M059J (cell line): ENCODE data around the gene PKN1. TPM values are rescaled to one million over a fixed set of nuclear protein-coding genes. Genes with fewer than 3 reads are reported as not detected.
A peak's percentile ranks its signal among the peaks of the same experiment; 100 is the strongest.
"Not testable (repeated sequence)": the region's sequence is repeated elsewhere in the genome, so short reads cannot be mapped to it uniquely, and the experiment has no call there.

Experiments
- DNase-seq: peaks from one replicate; pipeline ENCODE4 v3.0.0-alpha.2; 2012; ENCODE audit warnings: low read depth
- total RNA-seq: library from RNA; depleted of rRNA; stranded (reverse); fragments of >200 nt; shearing (Covaris generic); gene quantifications from 2 replicates; pipeline ENCODE4 v1.2.3, GENCODE V29; 2014

PKN1 gene
- total RNA-seq, 1 experiment from 2014 or later = 51.6 TPM

DNA sequence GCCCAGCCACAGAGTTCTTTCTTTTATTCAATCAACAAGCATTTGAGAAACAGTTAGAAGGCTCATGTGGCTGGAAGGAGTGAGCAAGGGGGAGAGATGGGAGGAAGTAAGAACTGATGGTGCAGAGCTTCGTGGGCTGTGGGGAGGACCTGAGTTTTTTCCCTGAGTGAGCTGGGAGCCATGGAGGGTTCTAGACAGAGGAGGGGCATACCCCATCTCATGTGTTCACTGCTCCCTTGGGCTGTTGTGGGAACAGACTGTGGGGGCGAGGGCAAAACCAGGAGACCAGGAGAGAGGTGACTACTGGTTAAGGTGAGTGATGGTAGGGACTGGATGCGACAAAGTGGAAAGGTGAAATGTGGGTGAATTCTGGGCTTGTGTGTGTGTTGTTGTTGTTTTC is 2.4 kb upstream of the PKN1 start:
- DNase-seq = no peak

DNA sequence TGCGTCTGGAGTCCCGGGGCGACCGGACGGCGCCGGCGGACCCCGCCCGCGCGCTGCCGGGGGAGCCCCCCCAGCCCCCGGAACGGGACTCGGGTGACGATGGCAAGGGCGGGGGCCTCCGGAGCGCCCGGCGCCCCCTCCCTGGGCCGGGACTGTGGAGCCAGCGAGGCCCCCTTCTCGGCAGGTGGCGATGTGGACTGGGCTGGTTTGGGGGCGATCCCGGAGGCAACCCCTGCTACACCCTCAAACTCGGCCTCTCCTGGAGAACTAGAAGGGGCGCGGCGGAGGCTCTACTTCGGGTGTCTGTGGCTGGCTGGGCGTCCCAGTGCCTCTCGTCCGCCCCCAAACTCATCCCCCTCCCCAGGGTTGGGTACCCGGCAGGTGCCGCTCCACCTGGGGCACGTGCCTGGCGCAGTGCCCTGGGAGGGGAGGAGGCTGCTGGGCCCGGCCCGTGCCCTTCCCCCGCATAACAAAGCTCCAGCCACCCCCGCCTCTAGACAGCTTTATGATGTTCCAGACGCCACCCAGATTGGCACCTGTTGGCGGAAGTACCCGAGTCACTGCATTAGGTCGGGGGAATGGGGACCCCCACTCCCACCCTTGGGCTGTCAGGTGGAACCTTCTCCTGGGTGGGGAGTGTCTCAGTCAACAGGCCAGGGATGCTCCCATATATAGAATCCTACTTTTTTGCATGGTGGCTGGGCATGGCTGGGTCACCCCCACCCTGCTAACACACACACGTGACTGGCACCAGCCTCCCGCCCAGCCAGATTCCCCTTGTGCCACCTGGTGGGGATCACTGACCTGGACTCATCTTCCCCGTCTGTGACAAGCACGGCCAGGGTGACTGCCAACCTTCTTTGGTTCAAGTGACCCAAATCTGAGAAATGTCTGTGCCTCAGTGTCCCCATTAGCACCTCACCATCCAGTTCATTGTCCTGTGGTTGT is 722 bp downstream of the PKN1 start:
- DNase-seq = no peak

DNA sequence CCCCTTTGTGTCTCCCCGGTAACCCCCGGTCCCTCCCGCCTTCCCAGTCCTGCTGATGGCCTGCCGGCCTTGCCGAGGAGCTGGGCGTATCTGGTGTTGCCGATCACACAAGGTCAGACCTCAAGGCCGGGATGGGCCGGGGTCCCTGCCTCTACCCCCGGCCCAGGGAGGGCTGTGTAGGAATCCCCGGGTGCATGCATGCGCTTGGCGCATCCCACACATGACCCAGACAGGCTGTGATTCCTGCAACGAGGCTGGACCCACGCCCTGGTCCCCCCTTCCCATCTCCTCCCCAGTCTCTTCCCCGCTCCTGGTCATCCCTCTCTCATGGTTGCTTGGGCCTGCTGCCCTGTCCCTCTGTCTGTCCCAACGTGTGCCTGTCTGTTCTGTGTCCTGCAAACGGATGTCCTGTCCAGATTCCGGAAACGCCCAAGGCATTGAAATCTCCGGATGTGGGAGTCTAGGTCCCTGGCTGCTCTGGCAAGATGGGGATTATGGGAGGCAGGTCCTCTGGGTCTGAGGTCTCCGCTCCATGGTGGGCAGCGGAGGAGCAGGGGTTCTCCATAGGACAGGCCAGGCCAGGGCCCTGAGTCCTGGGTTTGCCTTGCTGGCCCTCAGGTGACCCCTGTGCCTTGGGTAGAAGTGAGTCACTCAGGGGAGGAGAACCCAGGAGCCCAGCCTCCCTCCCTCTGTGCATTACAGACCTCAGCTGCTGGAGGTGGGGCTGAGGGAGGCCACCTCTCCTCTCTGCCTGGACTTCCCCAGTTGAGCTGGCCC is 1.6 kb downstream of the PKN1 start:
- DNase-seq = peak; percentile 86

DNA sequence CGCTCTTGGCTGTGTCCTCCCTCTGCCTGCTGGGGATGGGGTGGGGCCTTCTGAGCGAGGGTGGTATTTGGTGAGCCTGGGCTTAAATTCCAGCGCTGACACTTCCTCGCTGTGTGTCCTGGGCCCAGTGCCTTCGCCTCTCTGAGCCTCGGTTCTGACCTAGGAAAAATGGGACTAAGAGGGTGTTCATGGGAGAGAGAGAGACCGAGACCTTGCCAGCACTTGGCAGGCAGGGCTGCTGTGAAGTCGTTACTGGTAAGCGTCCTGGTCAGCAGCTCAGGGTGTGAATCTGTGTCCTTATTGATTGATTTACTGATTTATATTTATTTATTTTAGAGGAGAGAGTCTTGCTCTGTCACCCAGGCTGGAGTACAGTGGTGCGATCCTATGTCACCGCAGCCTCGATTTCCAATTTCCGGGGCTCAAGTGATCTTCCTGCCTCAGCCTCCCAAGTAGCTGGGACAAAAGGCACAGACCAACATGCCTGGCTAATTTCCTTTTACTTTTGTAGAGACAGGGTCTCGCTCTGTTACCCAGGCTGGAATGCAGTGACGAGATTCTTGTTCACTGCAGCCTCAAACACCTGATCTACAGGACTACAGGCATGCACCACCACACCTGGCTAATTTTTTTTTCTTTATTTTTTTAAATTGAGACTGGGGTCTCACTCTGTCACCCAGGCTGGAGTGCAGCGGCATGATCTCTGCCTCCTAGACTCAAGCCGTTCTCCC is 2.4 kb downstream of the PKN1 start:
- no peak for DNase-seq

DNA sequence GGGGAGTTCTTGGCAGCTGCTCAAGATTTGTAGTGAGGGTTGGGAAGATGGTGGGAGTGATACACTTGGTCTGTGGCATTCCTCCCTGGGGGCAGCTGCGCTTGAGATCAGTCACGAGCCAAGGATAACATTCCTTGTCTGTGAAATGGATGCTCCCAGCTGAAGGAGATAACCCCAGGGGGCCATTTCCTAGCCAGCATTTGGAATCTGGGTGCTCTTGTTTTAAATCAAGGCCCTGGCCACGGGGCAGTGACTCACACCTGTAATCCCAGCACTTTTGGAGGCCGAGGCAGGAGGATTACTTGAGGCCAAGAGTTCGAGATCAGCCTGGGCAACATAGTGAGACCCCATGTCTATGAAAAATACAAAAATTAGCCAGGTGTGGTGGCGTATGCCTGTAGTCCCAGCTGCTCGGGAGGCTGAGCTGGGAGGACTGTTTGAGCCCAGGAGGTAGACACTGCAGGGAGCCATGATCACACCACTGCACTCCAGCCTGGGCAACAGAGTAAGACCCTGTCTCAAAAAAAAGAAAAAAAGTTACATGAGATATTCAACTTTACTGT is 4.6 kb downstream of the PKN1 start:
- peak; percentile 37 for DNase-seq

DNA sequence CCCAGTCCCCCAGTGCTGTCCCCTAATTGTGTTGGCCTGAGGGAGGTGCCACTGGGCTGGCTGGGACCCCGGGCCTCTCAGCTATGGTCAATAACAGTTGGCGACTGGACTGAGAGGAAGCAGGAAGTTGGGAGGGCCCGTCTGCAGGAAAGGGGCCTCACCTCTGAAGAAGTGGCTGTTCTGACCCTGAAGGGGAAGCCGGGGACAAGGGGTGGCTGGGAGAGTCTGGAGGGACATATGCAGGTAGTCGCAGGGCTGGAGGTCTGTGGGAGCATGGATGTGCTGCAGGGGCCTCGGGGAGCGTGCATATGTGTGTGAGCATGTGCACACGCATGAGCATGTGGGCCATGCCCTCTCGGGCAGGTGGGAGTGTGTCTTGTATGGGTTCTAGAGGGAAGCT is 5.9 kb downstream of the PKN1 start:
- DNase-seq = no peak

DNA sequence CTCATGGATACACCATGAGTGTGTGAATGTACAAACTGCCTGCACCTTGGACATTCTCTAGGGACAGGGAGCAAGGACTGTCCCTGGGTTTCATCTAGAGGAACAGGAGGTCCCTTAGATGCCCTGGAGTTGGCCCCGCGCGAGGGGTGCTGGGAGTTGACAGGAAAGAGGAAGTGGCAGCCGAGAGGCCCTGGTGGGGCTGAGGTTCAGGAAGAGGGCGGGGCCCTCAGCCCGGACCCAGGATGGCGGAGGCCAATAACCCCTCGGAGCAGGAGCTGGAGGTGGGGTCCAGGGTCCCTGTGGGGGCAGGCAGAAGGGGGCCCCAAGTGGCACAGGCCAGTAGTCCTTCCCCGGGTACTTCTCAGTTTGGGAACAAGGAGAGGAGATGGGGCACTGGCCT is 6.9 kb downstream of the PKN1 start:
- DNase-seq = no peak

DNA sequence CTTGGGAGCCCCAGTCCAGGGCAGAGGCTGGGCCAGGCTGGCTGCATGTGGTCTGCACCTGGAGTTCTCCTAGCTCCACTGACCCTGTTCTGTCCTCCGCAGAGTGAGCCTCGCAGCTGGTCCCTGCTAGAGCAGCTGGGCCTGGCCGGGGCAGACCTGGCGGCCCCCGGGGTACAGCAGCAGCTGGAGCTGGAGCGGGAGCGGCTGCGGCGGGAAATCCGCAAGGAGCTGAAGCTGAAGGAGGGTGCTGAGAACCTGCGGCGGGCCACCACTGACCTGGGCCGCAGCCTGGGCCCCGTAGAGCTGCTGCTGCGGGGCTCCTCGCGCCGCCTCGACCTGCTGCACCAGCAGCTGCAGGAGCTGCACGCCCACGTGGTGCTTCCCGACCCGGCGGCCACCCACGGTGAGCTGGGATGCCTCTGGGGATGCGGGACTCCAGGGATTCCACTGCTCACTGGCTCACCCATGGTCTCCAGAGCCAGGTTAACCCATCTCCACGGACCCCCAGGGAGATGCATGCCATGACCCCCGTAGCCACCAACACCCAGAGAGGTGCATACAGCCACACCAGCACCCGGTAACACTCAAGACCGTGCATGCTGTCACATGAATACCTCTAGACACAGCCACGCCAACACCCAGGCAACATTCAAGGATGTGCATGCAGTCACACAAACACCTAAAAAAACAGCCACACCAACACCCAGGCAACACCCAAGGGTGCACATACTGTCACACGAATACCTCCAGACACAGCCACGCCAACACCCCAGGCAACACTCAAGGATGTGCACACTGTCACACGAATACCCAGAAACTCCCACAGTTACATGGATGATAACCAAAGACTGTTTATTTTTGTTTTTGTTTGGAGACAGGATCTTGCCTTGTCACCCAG is 8.2 kb downstream of the PKN1 start:
- no peak for DNase-seq

DNA sequence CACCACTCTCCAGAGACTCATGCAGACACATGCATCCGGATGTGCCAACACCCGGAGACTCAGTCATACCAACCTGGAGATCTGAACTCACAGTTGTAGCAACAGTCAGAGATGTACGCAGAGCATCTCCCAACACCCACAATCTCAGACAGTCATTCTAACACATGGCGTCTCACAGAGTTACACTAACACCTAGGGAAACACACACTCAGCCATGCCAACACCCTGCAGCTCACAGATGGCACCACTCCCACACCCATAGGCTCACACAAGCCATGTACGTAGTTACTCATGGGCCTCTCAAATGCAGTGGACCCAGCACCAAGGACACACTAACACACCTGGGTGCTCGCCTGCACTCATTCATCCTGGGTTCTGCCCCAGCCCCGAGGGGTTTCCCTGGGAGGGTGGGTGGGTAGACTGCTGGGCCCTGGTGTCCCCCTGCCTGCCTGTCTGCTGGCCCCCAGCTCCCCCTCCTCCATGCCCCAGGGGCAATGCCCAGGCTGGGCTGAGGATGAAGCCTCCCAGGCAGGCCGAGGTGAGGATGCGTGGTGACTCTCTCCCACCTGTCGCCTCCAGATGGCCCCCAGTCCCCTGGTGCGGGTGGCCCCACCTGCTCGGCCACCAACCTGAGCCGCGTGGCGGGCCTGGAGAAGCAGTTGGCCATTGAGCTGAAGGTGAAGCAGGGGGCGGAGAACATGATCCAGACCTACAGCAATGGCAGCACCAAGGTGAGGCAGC is 10.0 kb downstream of the PKN1 start:
- DNase-seq = no peak

DNA sequence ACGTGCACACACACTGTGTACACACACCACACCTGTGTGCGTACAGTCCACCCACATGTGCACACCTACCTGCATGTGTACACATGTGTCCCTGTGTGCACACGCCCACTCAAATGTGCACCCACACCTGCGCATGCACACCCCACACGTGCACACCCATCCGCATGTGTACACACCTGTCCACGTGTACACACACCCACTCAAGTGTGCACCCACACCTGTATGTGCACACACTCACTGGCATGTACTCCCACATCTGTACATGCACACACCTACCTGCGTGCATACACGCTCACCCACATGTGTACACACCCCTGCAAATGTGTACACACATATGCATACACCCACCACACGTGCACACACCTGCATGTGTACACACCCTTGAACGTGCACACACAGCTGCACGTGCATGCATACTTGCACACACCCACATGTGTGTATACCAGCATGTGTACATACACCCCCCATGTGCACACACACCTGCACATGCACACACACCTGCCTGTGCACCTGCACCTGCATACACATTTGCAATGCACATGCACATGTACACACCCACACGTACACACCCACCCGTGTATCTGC is 10.6 kb downstream of the PKN1 start:
- DNase-seq = no peak

DNA sequence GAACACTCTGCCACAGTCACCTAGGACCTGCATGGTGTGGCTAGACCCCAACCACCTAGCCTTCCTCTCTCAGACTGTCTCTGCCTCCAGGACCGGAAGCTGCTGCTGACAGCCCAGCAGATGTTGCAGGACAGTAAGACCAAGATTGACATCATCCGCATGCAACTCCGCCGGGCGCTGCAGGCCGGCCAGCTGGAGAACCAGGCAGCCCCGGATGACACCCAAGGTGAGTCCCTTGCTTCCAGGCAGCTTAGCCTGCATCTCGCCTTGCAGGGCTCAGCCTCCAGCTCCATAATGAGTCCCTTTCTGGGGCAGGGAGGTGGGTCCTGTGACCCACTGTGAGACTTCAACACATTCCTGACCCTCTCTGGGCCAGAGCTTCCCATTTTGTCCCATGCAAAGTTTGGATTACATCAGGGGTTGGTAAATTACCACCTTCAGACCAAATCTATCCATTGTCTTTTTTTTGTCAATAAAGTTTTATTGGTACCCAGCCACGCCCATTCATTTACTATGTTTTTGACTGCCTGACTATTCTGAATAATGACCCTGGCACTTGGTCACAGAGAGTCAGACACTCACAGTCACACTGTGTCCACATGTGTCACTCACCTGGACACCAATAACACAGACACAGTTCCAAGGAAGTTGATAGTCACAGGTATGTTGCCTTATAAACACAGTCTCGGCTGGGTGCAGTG is 13.4 kb downstream of the PKN1 start:
- no peak for DNase-seq

DNA sequence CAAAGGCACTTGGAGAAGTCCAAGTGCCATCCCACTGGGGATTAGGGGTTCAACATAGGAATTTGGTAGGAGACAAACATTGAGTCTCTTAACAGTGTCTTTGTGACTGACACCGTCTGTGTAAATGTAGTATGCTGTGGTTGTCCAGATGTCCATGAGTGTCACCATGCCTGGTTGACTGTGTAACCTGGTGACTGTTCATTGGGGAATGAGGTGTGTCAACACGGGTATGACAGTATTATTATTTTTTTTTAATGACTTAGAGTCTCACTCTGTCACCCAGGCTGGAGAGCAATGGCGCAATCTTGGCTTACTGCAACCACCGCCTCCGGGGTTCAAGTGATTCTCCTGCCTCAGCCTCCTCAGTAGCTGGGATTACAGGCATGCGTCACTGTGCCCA is 16.2 kb downstream of the PKN1 start:
- no peak for DNase-seq

DNA sequence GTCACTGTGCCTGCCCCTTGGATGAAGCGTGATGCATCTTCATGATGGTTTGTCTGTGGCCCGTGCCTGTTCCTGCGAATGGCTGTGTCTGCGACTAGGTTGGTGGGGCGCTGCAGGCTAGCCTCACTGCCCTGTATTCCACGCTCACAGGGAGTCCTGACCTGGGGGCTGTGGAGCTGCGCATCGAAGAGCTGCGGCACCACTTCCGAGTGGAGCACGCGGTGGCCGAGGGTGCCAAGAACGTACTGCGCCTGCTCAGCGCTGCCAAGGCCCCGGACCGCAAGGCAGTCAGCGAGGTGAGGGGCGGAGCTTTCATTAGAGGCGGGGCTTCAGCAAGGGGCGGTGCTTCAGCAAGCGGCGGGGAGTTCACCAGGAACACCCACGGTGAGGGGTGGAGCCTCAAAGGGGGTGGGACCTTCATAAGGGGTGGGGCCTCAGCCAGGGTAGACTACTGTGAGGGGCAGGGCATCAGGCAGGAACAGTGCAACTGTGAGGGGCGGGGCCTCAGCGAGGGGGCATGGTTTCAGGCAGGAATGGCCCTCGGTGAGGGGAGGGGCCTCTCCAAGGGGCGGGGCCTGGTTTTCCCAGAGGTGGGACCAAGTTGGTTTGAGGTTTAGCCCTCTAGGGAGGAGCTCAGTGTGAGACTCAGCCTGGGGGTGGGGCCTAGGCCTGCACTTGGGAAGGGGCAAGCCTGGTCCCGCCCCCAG is 17.2 kb downstream of the PKN1 start:
- peak; percentile 27 for DNase-seq

DNA sequence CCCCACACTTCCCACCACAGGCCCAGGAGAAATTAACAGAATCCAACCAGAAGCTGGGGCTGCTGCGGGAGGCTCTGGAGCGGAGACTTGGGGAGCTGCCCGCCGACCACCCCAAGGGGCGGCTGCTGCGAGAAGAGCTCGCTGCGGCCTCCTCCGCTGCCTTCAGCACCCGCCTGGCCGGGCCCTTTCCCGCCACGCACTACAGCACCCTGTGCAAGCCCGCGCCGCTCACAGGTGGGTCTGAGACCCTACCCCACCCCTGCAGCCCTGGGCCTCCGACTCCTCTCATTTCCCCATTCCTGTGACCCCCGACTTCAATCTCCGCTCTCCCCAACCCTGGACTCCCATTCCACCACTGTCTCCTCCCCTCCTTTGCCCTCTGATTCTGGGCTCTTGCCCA is 17.8 kb downstream of the PKN1 start:
- DNase-seq = no peak

DNA sequence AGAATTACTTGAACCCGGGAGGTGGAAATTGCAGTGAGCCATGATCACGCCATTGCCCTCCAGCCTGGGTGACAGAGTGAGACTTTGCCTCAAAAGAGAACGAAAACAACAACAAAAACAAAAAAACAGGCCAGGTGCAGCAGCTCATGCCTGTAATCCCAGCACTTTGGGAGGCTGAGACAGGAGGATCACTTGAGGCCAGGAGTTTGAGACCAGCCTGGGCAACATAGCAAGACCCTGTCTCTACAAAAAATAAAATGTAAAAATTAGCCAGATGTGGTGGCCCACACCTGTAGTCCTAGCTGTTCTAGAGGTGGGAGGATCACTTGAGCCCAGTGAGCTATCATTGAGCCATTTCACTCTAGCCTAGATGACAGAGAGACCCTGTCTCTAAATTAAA is 19.2 kb downstream of the PKN1 start:
- not testable (repeated sequence) for DNase-seq

DNA sequence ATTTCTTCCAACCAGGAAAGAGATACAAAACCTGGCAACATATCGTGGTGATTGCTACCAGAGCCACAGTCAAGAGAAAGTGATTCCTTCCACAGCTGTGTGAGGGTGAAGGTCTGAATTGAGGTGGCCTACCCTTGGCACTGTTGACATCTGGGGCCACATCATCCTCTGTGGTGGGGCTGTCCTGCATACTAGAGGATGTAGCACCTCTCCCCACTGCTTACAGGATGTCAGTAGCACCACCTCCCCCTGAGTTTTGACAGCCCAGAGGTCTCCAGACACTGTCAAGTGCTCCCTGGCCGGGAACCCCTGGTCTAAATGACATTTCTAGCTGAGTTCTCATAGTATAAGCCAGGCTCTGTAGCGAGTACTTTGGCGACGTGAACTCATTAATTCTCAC is 26.6 kb downstream of the PKN1 start:
- no peak for DNase-seq

DNA sequence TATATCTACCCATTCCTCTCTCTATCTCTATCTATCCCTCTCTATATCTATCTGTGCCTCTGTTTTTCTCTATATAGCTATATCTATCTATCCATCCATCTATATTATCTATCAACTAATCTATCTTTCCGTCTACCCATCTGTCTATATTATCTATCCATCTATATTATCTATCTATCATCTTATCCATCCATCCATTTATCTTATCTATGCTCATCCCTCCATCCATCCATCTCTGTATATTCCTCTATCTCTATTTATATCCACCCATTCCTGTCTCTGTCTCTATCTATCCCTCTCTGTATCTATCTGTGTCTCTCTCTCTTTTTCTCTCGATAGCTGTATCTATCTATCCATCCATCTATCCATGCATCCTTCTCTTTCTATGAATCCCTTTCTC is 27.8 kb downstream of the PKN1 start:
- DNase-seq = no peak

DNA sequence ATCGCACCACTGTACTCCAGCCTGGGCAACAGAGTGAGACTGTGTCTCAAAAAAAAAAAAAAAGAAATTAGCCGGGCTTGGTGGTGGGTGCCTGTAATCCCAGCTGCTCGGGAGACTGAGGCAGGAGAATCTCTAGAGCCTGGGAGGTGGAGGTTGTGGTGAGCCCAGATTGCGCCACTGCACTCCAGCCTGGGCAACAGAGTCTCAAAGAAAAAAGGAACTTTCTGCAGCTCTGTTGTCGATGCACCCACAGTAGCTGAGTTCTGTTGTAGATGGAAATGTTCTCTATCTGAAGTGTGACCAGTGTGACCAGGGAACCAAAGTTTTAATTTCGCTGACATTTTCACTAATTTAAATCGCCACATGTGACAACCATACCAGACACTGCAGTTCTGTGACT is 29.3 kb downstream of the PKN1 start:
- DNase-seq = not testable (repeated sequence)

DNA sequence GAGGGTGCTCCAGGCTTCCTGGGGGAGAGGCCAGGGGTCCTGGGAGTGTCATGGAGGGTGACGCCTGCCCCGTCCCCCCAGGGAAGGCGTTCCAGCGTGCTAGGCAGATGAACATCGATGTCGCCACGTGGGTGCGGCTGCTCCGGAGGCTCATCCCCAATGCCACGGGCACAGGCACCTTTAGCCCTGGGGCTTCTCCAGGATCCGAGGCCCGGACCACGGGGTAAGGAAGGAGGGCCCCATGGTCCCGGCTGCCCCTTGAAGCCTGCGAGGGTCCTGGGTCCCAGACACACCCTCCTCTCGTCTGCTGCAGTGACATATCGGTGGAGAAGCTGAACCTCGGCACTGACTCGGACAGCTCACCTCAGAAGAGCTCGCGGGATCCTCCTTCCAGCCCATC is 30.6 kb downstream of the PKN1 start:
- DNase-seq = no peak
